D721Med (cell line): Measurements from ENCODE around the gene PCYT2.

ENCODE experiments used
- DNase-seq: peaks from one replicate; pipeline ENCODE4 v3.0.0; 2011; ENCODE audit warnings: low spot score; ENCODE audit not compliant: insufficient read length
- FAIRE-seq: peaks from 2 replicates; lab custom pipeline; 2011; peaks lifted over from hg19 to GRCh38; lab: Jason Lieb, UNC
- TF ChIP-seq, protein P1 (sequence below): IDR thresholded peaks from 2 replicates; pipeline ENCODE4 v1.5.1; 2012; ENCODE audit warnings: mild to moderate bottlenecking, control low read depth; ENCODE audit not compliant: insufficient read depth; ENCODE audit errors: missing control alignments

PCYT2 gene

GRCh38 chr17:81951785-81952684 is 40.8 kb upstream of the PCYT2 start:
- TF ChIP-seq, protein P1, sequence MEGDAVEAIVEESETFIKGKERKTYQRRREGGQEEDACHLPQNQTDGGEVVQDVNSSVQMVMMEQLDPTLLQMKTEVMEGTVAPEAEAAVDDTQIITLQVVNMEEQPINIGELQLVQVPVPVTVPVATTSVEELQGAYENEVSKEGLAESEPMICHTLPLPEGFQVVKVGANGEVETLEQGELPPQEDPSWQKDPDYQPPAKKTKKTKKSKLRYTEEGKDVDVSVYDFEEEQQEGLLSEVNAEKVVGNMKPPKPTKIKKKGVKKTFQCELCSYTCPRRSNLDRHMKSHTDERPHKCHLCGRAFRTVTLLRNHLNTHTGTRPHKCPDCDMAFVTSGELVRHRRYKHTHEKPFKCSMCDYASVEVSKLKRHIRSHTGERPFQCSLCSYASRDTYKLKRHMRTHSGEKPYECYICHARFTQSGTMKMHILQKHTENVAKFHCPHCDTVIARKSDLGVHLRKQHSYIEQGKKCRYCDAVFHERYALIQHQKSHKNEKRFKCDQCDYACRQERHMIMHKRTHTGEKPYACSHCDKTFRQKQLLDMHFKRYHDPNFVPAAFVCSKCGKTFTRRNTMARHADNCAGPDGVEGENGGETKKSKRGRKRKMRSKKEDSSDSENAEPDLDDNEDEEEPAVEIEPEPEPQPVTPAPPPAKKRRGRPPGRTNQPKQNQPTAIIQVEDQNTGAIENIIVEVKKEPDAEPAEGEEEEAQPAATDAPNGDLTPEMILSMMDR = no peak
- no peak for DNase-seq
- FAIRE-seq = no peak

DNA sequence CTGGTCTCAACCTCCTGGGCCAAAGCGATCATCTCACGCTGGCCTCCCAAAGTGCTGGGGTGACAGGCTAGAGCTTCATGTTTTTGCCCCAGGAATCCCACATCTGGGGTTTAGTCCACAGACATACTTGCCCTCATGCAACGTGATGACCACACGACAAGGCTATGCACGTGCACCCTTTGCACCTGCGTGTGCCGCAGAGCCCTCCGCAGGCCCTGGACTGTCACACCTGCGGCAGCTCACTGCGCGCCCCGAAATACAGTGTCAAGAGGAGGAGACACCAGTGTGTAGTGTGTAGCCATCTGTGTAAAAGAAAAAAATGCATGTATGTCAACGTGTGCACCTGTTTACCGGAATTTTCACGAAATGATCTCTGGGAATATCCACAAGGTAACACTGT is 39.3 kb upstream of the PCYT2 start:
- TF ChIP-seq, protein P1 = no peak
- FAIRE-seq (no peak), DNase-seq (no peak)

GRCh38 chr17:81948635-81949378 is 37.6 kb upstream of the PCYT2 start:
- FAIRE-seq (no peak), DNase-seq (no peak)
- TF ChIP-seq, protein P1 = no peak

DNA sequence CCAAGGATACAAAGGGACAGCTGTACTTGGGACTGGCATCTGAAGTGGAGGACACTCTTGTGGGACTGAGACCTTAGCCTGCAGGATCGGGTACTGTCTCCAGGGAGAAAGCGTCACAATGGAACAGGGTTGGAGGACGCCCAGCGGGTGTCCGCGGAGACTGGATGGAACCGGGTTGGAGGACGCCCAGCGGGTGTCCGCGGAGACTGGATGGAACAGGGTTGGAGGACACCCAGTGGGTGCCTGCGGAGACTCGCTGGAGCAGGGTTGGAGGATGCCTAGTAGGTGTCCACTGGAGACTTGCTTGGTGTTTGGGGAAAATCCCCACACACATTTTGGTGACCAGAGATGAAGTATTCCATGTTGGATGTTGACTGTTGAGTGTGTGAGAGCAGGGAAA is 36.0 kb upstream of the PCYT2 start, which contains the start of gene MYADML2:
Gene MYADML2, minus strand, starts transcription at position 45 of the 400 bp plus-strand sequence. CDS start 5,492 bp downstream, outside the sequence.
- TF ChIP-seq, protein P1 = no peak
- FAIRE-seq = no peak
- DNase-seq = no peak

DNA sequence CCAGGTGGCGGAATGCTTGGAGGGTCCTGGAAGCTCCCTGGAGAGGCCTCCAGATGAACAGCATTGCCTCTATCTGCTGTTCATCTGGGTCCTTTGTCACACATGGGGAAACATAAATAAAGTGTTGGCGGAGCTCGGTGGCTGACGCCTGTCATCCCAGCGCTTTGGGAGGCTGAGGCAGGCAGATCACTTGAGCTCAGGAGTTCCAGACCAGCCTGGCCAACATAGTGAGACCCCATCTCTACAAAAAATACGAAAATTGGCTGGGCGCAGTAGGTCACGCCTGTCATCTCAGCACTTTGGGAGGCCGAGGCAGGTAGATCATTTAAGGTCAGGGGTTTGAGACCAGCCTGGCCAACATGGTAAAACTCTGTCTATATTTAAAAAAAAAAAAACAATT is 33.7 kb upstream of the PCYT2 start:
- TF ChIP-seq, protein P1 = no peak
- FAIRE-seq = no peak

DNA sequence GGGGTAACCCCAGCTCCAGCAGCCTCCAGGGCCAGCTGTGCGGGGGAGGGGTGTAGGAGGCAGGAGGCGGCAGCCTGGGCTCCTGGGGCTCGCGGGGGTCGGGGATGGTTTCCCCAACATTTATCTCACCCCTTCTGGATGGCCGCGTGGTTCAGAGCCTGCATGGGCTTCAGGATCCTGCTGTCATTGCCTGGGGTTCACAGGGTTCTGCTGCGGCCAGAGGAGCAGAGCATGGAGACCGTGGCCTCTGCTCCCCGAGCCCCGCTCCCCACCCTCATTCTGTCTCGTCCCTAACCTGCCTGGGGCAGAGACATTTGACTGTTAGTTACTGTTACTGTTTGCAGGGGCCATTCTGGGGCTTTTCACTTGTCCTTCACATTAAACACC is 31.0 kb upstream of the PCYT2 start:
- TF ChIP-seq, protein P1 = no peak
- FAIRE-seq = no peak
- no peak for DNase-seq

More for the DNA sequence above, 33.7 kb upstream of the PCYT2 start:
- DNase-seq = no peak
